NCI-H345 treated with DMSO at 0.1 percent for 48 hours (cell line): ENCODE results near the gene FSD1.
"Not testable (repeated sequence)": the region's sequence is repeated elsewhere in the genome, so short reads cannot be mapped to it uniquely, and the experiment has no call there.

ENCODE experiments used
- DNase-seq: peaks from one replicate; lab custom pipeline; 2025; ENCODE audit not compliant: unreplicated experiment; lab: John Stamatoyannopoulos, UW

FSD1 gene

DNA sequence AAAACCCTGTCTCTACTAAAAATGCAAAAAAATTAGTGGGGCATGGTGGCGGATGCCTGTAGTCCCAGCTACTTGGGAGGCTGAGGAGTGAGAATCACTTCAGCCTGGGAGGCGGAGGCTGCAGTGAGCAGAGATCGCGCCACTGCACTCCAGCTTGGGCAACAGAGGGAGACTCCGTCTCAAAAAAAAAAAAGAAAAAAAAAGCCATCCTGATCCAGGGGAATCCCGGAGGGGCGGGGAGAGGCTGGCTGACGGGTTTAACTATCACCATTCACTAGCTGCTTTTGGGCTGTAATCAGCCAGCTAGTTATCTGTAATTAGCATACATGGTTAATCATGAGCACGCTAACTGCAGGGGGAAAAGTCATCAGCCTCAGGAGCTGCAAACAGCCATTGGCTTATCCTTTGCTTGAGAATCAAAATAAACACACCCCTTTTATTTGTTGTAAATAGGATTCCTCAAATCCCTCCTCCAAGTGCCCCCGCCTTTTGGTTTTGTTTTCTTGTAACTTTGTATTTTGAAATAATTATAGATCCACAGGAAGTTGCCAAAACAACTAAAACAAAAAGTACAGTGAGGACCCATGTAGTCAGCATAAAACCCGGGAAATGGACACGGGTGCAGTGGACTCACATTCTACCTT, 9.6 kb downstream of the FSD1 start:
- no peak for DNase-seq

DNA sequence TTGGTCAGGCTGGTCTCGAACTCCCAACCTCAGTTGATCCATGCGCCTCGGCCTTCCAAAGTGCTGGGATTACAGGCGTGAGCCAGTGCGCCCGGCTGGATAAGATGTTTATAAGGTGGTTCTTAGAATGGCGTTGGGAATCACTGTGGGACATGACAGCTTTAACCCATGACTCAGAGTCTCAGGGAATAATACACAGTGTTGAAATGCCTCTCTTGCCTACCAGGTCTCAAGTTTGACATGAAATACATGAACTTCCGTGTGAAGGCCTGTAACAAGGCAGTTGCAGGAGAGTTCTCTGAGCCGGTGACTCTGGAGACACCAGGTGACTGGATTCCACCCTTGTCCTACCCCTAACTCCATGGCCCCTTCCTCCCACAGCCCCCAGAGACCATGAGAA, 12.6 kb downstream of the FSD1 start:
- no peak for DNase-seq

DNA sequence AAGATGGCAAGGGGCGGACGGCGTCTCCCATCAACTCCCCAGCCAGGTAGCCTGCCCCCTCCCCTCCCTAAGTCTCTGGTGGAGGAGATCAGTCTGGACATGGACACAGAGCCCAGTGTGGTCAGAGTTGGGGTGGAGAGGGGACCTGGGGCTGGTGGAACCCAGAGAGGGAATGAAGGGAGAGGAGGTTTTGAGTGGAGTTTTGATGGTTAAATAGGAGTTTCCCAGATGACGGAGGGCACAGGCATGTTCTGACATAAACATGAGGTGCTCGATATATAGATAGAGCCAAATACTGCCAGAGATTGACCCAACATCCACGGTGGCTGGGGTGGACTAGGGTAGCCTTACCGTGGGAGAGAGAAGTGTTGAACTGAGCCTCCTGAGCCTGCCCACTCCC, 14.1 kb downstream of the FSD1 start:
- DNase-seq: no peak

DNA sequence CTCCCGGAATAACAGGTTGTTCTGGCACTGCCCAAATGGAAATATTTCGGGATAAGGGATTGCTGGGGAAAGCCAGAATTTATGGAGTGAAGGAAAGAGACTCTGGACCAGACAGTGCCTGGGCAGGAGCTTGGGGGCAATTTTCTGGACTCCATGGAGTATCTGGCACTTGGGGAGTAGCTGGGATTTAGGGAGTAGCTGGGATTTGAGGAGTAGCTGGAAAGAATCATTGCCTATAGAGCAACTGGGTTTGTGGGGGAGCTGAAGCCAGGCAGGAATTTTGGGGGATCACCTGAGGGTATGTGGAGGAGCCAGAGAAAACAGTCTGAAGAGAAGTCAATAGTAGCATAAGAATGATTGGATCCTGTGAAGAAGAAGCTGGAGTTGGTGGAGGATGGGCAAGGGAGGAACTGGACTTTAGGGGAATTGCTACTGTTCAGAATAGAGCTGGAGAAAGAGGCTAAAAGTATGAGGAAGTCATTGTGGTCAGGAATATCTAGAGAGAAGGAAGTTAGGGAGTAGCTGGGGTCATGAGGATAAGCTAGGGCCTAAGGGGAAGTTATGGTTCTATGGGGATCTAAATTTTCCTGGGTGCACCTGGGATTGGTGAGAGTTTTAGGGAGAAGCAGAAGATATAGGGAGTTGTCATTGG, 14.8 kb downstream of the FSD1 start:
- no peak for DNase-seq

DNA sequence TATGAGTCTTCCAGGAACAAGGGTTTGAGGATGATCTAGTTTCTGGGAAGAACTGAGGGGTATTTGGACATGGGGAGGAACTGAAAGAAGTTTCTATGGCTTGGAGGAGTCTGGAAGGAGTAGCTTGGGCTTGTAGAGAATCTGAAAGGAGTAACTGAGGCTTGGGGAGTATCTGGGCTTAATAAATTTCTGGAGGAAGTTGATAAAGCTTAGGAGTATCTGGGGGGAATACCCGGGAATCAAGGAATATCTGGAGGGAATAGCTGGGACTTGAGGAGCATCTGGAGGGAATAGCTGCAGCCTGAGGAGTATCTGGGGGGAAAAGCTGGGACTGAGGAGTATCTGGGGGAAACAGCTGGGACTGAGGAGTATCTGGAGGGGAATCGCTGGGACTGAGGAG, 16.0 kb downstream of the FSD1 start:
- no peak for DNase-seq

- DNase-seq: no peak
These were observed 18.7 kb downstream of the FSD1 start for GRCh38 chr19:4322942-4323665.

DNA sequence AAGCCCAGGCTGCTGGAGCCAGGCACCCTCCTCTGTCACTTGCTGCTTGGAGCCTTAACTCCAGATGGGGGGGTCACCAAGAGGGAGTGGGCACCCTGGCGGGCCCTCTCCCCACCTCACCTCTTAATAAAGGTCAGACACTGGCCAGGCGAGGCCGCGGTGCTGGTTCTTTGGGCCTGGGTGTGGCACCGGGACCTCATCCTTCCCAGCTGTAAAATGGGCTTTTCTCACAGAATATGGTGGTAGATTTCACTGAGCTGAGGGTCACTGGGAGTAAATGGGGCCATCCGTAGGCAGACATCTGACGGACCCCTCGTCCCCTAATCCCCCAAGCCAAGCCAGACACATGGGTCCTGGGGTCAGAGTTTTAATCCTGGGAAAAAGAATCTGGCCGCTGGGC, 19.3 kb downstream of the FSD1 start:
- no peak for DNase-seq

GRCh38 chr19:4324228-4324627, 19.8 kb downstream of the FSD1 start:
- no peak for DNase-seq

- DNase-seq: no peak
These were observed 21.9 kb downstream of the FSD1 start for GRCh38 chr19:4326215-4326836.

DNA sequence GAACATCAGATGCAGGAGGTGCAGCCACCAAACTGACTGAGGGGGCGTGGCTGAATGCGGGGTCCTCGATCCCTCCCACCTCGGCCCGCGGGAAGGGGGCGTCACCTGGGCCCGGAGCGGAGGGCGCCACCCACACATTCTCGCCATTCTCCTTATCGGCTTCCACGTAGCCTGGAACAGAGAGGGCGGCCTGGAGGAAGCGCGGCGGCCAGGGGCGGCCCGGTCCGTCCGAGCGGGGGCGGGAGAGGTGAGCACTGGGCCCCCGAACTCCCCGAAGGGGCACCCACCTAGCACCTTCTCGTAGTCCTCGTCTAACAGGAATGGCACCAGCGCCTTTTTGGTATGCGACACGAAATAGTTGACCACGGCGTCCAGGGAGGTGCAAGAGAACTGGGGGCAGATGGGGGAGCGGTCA, 22.4 kb downstream of the FSD1 start:
- no peak for DNase-seq

GRCh38 chr19:4327252-4327876, 23.0 kb downstream of the FSD1 start:
- DNase-seq: peak; percentile 73

DNA sequence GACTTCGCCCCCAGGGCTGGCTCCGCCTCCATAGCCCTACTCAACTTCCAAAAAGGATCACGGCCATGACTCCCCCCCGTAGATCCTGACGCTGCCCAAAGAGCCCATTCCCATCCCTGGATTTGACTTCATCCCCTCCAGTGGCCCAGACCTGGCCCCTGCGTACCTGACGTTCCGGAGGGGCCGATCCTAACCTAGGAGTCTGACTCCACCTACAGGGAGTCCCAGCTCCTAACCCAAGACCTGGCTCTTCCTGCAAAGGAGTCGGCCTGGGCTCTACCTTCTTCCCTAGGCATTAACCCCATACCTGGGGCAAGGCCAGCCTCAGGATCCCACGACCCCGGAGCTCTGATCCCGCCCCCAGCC, 23.5 kb downstream of the FSD1 start:
- DNase-seq: no peak

GRCh38 chr19:4328243-4328990, 24.0 kb downstream of the FSD1 start:
- DNase-seq: peak; percentile 99

- DNase-seq: not testable (repeated sequence)
These were observed 24.7 kb downstream of the FSD1 start for GRCh38 chr19:4328991-4329681.

GRCh38 chr19:4329858-4330257, 25.5 kb downstream of the FSD1 start:
- DNase-seq: no peak

GRCh38 chr19:4334929-4335570, 30.7 kb downstream of the FSD1 start:
- DNase-seq: no peak

- no peak for DNase-seq
These were observed 33.6 kb downstream of the FSD1 start for GRCh38 chr19:4337906-4338440.

DNA sequence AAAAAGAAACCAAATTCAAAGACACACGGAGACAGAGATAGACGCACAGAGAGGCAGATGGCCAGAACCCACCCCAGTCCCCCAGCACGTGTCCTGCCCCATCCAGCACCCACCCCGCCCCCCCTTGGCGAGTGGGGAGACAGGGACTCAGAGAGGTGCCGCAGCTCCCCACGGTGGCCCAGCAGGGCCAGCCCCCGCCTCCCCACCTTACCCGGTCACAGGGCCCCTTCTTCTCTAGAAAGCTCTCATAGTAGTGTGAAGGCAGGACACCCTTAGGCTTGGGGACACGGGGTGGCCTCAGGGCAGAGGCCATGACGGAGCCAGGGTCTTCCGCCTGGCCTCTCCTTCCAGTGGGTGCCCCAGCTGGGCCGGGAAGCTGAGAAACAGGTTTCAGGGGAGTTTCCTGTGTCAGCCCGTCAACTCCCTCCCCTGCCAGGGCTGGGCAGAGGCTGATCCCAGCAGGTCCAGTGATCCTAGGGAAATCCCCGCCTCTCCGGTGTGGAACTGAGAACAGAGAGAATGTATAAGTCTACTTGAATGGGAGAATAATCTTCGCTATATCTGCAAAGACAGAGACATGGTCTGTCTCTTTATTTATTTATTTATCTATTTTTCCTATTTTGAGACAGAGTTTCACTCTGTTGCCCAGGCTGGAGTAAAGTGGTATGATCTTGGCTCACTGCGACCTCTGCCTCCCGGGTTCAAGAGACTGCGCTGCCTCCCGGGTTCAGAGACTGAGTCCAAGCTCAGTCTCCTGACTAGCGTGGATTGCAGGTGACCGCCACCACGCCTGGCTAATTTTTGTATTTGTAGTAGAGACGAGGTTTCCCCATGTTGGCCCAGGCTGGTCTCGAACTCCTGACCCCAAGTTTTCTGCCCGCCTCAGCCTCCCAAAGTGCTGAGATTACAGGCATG, 34.3 kb downstream of the FSD1 start, which contains the start of gene STAP2:
TSS of gene STAP2 (minus strand) at position 387 of the 915 bp plus-strand sequence. CDS start at position 313, 74 bp downstream.
- DNase-seq: no peak
